C1 segment of cervical spinal cord (tissue), 14 donors: ENCODE results near the gene PRR20C.
"Not testable (repeated sequence)": the region's sequence is repeated elsewhere in the genome, so short reads cannot be mapped to it uniquely, and the experiment has no call there.

ENCODE experiments used
- DNase-seq, 14 donors: peaks; one replicate each; lab custom pipeline; 2025; lab: John Stamatoyannopoulos, UW

The PRR20C gene

GRCh38 chr13:57153761-57154160, at the start of gene PRR20C:
PRR20C (plus strand) TSS chr13:57154061; CDS start chr13:57154448, 387 bp downstream.
- not testable (repeated sequence) for DNase-seq

GRCh38 chr13:57114945-57115344, 38.9 kb upstream of the PRR20C start:
- no peak for DNase-seq

- peak in 2 of 14 donors; percentile 0 to 15 for DNase-seq
Observed at GRCh38 chr13:57123681-57124080, 30.2 kb upstream of the PRR20C start.

GRCh38 chr13:57128909-57129308, 25.0 kb upstream of the PRR20C start:
- DNase-seq: no peak

GRCh38 chr13:57136093-57136492, 17.8 kb upstream of the PRR20C start:
- no peak for DNase-seq

- DNase-seq: no peak
Observed at GRCh38 chr13:57137585-57137984, 16.3 kb upstream of the PRR20C start.

- no peak for DNase-seq
Observed at GRCh38 chr13:57138988-57139387, 14.9 kb upstream of the PRR20C start.

GRCh38 chr13:57139781-57140180, 14.1 kb upstream of the PRR20C start:
- DNase-seq: not testable (repeated sequence)

GRCh38 chr13:57140235-57140968, 13.5 kb upstream of the PRR20C start, which contains the start of gene PRR20A:
PRR20A (plus strand) TSS chr13:57140918; CDS start chr13:57141305, 387 bp downstream.
- DNase-seq: not testable (repeated sequence)

GRCh38 chr13:57147188-57147587, 6.7 kb upstream of the PRR20C start, which contains the start of gene PRR20B:
PRR20B (plus strand) TSS chr13:57147488; CDS start chr13:57147875, 387 bp downstream.
- DNase-seq: not testable (repeated sequence)

- DNase-seq: not testable (repeated sequence)
Observed at GRCh38 chr13:57148106-57148505, 5.8 kb upstream of the PRR20C start.

- DNase-seq: not testable (repeated sequence)
Observed at GRCh38 chr13:57160332-57160731, 6.5 kb downstream of the PRR20C start, which contains the start of gene PRR20D. PRR20D (plus strand) TSS chr13:57160632; CDS start chr13:57161019, 387 bp downstream.

- not testable (repeated sequence) for DNase-seq
Observed at GRCh38 chr13:57166897-57167296, 13.0 kb downstream of the PRR20C start, which contains the start of gene PRR20E. PRR20E (plus strand) TSS chr13:57167197; CDS start chr13:57167584, 387 bp downstream.

GRCh38 chr13:57191667-57192066, 37.8 kb downstream of the PRR20C start:
- DNase-seq: no peak
